ENCODE measurements around the gene SIK1. TPM values are rescaled to one million over a fixed set of nuclear protein-coding genes. Genes with fewer than 3 reads are reported as not detected.
"Not testable (repeated sequence)": the region's sequence is repeated elsewhere in the genome, so short reads cannot be mapped to it uniquely, and the experiment has no call there.

Gene SIK1
- total RNA-seq, 1 donor from 2014 or later: 55.2 TPM

DNA sequence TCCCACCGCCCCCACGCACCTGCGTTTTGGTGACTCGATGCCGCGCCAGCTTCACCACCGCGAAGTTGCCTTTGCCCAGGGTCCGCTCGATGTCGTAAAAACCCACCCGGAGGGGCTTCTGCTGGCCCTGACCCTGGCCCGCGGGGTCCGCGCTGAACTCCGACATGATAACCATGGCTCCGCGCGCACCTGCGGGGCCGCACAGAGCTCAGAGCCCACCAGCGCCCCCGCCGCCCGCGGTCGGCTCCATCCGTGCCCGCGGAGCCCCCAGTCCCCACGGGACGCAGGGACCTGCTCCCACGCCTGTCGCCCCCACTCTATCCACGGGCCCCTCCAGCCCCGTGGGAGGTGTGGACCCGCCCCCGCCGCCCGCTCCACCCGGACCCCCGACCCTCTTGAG is 927 bp downstream of the SIK1 start:
- H3K36me3 ChIP-seq; ATAC-seq; H3K4me3 ChIP-seq; H3K27me3 ChIP-seq; intact Hi-C loops (cut with DNase I); H3K27ac ChIP-seq; H3K4me1 ChIP-seq; H3K9me3 ChIP-seq; DNase-seq: not testable (repeated sequence)

DNA sequence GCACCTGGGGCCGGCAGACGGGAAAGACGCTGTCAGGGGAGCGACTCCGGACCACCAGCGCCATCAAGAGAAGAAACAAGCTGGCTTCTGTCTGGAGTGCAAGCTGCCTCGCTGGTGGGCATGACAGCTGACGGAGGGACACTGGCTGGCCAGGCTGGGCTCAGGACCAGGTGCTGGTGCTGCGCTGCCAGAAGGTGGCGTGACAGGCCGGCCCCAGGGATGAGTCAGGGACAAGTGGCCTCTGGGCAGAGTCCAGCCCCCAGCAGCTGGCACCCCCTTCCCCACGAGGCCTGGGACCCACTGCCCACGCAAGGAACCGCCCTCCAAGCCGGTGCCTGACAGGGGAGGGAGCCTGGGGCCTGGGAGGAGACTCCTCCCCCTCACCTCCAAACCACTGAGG is 7.5 kb downstream of the SIK1 start:
- DNase-seq; H3K9me3 ChIP-seq; ATAC-seq; intact Hi-C loops (cut with DNase I); H3K4me1 ChIP-seq; H3K4me3 ChIP-seq; H3K36me3 ChIP-seq; H3K27ac ChIP-seq; H3K27me3 ChIP-seq: not testable (repeated sequence)

DNA sequence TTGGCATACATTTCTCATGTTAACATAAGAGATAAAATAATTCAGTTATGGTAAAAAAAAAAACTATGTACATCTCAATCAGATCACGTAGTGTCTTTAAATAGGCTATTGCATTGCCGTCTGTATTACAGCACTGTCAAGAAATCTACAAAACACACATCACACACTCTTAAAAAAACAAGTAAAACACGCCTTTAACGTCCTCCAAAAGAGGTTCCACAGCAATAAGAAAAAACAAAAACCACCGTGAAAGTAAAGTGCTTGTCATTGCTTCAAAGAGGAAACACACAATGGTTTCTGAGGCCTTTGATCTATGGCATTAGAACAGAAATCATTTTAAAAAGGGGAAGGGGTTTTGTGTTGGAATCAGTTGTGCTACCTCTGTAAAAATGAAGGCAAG is 12.4 kb downstream of the SIK1 start:
- H3K4me3 ChIP-seq; H3K27me3 ChIP-seq; H3K27ac ChIP-seq; H3K36me3 ChIP-seq; H3K4me1 ChIP-seq; ATAC-seq; intact Hi-C loops (cut with DNase I); DNase-seq; H3K9me3 ChIP-seq: not testable (repeated sequence)

DNA sequence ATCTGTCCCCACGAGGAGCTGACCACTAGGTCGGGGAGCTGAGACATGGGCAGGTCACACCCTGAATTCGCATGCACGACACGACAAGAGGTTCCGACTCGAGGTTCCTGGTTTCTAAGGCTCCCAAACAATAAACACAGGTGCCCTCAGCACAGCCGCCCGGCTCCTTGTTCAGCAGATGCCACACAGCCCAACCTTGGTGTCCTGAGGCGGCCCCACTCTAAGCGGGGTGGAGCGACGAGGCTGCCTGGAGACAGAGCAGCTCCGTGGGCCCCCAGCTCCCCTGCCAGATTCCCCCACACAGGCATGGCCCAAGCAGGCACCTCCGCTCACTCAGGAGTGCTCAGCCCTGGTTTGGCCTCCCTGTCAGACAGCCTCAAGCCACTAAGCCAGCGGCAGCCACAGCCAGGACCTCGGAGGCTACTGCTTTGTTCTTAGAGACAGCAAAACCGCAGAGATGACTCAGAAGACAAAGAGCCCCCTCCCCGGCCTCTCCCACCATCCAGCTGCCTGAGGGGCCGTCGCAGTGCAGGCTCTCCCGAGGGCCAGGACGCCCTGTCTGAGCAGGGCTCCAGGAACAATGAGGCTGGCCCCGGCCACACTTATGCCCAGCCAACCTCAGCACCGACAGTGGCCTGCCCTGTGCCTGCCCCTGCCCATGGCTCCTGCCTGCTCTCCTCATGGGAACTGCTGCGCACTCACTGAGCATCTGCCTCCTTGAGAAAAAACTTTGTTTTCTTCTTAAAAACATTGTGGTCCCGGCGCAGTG is 14.7 kb downstream of the SIK1 start:
- H3K36me3 ChIP-seq; H3K9me3 ChIP-seq; H3K27ac ChIP-seq; H3K4me1 ChIP-seq; H3K4me3 ChIP-seq; H3K27me3 ChIP-seq; intact Hi-C loops (cut with DNase I); DNase-seq: not testable (repeated sequence)
- ATAC-seq: peak; percentile 58

DNA sequence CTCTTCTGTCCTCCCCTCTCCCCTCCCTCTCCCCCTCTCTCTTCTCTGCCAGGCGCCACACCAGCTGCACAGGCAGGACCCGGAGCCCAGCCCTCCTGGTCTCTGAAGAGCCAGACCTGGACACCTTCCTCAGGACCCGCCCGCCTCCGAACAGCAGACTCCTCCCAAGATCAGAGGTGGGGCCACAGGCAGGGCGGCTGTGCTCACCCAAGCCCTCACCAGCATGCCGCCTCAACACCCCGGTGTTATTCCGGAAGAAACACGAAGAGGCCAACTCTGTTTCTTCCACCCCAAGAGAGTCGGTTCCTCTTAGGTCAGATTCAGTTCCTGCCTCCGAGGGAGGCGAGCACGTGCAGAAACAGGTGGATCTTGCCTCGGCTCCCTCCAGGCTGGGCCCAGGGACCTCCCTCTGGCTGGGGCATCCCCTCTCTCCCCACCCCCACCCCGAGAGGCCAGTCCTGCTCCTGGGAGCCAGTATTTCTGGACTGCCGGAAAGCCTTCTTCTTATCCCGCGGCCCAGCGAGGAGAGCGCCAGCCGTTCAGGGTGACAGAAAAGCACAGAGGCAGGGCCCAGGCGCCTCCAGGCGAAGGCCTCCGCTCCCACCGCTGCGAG is 16.4 kb downstream of the SIK1 start:
- H3K27me3 ChIP-seq; H3K4me3 ChIP-seq; H3K9me3 ChIP-seq; H3K4me1 ChIP-seq; H3K27ac ChIP-seq; intact Hi-C loops (cut with DNase I); H3K36me3 ChIP-seq; DNase-seq: not testable (repeated sequence)
- peak; percentile 90 for ATAC-seq

DNA sequence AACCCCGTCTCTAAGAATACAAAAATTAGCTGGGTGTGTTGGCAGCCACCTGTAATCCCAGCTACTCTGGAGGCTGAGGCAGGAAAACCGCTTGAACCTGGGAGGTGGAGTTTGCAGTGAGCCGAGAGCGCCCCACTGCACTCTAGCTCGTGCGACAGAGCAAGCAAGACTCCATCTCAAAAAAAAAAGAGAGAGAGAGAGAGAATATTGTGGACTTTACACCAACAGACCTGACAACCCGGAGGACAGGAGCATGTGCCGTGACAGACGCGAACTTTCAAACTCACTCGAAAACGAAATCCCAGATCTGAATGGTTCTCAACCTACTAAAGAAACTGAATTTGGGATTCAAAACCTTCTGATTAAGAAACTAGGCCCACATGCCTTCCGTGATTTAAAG is 19.8 kb downstream of the SIK1 start:
- H3K27me3 ChIP-seq; ATAC-seq; H3K4me1 ChIP-seq; intact Hi-C loops (cut with DNase I); H3K36me3 ChIP-seq; DNase-seq; H3K27ac ChIP-seq; H3K9me3 ChIP-seq; H3K4me3 ChIP-seq: not testable (repeated sequence)

DNA sequence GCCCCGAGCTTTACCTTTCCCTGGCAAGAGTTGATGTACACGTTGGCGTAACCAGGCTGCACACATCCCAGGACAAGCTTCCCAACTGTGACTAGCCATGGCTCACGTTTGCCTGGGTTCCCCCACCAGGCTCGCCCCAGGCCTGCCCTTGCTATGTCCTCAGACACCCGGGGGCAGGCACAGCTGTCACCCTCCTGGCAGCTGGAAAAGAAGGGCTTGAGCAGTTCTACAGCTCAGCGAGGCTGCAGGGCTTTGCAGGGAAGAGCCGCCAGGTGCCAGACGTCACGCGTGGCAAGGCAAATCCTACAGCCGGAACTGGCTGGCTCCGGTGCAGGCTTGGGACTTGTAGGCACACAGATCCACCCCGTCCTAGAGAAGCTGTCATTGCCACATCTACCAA is 22.5 kb downstream of the SIK1 start:
- ATAC-seq; DNase-seq; H3K27me3 ChIP-seq; H3K27ac ChIP-seq; H3K4me3 ChIP-seq; intact Hi-C loops (cut with DNase I); H3K4me1 ChIP-seq; H3K36me3 ChIP-seq; H3K9me3 ChIP-seq: not testable (repeated sequence)

DNA sequence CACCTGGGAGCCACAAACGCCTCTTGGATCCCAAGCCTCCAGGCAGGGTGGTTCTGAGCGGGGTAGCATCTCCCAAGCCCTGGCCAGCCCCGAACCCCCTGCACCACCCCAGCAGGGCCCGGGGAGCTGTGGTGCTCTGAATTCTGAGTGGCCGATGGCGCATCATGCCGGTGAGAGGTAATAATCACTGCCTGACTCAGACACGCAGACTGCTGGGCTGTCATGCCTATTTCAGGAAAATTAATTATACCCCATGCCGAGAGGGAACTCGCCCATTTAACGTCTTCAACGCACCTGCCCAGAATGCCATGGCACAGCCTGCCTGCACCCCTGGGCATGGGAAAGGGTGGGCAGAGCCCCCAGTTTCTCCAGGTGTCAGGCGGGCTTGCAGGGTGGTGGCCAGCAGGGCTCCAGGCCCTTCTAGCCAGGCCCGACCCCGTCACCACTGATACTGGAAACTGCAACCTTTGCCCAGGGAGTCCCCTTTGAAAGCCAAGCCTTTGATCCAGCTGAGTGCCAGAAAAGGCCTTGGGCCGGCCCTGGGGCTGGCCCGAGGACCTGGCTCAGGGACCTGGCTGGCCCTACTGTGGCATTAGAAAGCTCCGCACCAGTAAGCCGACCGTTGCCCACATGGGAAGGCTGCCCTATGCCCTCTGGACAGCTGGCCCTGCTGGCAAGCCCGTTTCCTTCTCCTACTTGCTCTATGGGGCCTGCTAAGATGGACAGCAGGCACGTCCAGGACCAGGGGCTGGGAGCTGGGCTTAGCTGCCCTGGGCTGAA is 23.1 kb downstream of the SIK1 start:
- H3K36me3 ChIP-seq; H3K4me1 ChIP-seq; H3K27me3 ChIP-seq; intact Hi-C loops (cut with DNase I); H3K9me3 ChIP-seq; H3K4me3 ChIP-seq; DNase-seq; ATAC-seq; H3K27ac ChIP-seq: not testable (repeated sequence)

DNA sequence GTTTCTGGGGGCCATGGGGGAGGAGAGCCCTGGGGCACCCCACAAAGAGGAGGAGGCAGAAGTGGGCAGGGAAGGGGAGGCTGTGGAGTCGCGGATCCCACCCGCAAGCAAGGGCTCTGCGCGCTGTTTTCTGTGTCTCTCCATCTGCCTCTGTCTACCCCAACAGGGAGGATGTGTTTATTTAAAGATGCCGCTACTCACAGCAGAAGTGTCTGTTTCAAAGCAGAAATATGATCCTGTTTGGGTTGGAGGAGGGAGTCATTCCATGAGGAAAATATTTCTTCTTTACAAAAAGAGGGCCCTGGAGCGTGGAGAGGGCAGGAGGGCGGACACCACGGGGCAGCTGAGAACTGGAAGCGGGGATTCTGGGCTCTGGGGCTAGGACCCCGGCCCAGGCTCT is 25.8 kb downstream of the SIK1 start:
- H3K36me3 ChIP-seq; intact Hi-C loops (cut with DNase I); H3K4me3 ChIP-seq; H3K9me3 ChIP-seq; H3K27ac ChIP-seq; ATAC-seq; DNase-seq; H3K27me3 ChIP-seq; H3K4me1 ChIP-seq: not testable (repeated sequence)

DNA sequence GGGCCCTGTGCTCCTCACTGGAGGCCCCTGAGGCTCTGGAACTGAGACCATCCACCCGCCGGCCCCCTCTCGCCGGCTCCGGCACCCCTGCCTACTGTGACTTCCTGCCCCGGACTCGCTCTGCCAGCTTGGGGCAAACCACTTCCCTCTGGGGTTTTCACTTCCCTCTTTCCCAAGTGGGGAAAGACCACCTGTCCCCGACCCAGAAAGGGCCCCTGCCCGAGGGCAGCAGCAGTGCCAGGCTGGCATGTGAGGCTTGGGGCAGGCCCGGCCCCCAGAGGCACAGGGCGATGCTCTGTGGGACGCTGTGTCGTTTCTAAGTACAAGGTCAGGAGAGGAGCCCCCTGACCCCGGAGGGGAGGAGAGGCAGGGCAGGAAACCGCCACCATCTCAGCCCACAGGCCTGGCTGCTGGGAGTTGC is 27.3 kb downstream of the SIK1 start:
- H3K27ac ChIP-seq; H3K36me3 ChIP-seq; H3K4me3 ChIP-seq; H3K4me1 ChIP-seq; H3K27me3 ChIP-seq; H3K9me3 ChIP-seq; DNase-seq; intact Hi-C loops (cut with DNase I): not testable (repeated sequence)
- peak; percentile 70 for ATAC-seq

DNA sequence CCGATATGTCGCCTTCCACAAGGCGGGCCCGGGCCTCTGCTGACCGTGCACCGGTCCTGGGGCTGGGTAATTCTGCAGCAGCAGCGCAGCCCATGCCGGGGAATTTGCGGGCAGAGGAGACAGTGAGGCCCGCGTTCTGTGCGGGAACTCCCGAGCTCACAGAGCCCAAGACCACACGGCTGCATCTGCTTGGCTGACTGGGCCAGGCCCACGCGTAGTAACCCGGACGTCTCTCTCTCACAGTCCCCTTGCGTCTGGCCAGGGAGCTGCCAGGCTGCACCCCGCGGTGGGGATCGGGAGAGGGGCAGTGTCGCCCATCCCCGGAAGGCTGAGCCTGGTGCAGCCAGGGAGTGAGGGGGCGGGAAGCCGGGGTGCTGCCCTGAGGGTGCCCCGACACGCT is 27.8 kb downstream of the SIK1 start:
- peak; percentile 14 for ATAC-seq
- H3K4me3 ChIP-seq; H3K4me1 ChIP-seq; DNase-seq; intact Hi-C loops (cut with DNase I); H3K27ac ChIP-seq; H3K36me3 ChIP-seq; H3K9me3 ChIP-seq; H3K27me3 ChIP-seq: not testable (repeated sequence)

DNA sequence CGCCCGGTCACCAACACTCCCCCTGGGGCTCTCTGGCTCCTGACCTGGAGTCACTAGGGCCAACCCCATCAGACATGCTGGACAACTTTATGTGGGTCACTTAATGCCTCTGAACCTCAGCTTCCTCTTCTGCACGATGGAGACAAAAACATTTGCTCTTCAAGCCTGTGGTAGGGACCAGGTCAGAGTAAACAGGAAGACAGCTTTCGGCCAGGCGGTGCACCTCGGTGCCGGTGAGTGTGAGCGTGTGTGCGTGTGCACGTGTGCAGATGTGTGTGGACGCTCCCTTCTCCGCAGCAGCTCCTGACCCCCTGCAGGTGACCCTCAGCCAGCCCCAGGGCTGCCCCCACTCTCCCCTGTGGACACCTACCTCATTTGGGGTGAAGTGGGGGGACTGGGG is 28.4 kb downstream of the SIK1 start:
- H3K36me3 ChIP-seq; ATAC-seq; H3K27ac ChIP-seq; H3K4me1 ChIP-seq; DNase-seq; H3K4me3 ChIP-seq; H3K27me3 ChIP-seq; intact Hi-C loops (cut with DNase I); H3K9me3 ChIP-seq: not testable (repeated sequence)

DNA sequence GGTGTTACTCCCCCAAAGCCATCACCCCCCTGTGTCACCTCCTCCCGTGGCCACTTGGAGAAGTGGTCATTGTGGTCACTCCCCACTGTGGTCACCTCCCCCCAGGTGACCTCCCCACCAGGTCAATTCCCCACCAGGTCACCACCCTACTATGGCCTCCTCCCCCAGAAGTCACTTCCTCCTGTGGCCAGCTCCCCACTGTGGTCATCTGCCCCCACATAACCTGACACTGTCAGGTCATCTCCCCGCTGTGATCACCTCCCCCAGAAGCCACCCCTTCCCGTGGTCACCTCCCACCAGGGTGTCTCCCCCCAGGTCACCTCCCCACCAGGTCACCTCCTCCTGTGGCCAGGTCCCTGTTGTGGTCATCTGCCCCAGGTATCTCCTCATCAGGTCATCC is 28.9 kb downstream of the SIK1 start:
- ATAC-seq; DNase-seq; H3K27me3 ChIP-seq; H3K27ac ChIP-seq; H3K9me3 ChIP-seq; H3K36me3 ChIP-seq; intact Hi-C loops (cut with DNase I); H3K4me1 ChIP-seq; H3K4me3 ChIP-seq: not testable (repeated sequence)

DNA sequence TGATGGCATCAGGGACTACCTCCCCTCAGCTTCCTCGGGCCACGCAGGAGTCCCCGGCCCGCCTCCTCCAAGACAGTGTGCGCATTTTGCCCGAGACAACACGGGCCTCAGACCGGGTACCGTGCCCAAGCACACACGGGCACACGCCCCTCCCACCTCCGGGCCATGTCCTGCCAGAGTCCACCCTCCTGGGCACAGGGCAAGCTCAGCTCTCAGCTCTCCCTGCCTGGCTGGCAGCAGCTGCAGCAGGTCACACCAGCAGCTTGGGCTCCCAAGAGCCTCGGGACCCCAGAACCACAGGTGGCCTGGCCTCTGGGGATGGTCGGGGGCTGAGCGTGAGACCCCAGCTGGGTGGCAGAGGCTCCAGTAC is 29.5 kb downstream of the SIK1 start:
- H3K27ac ChIP-seq; ATAC-seq; H3K4me1 ChIP-seq; H3K27me3 ChIP-seq; H3K9me3 ChIP-seq; H3K4me3 ChIP-seq; H3K36me3 ChIP-seq; intact Hi-C loops (cut with DNase I); DNase-seq: not testable (repeated sequence)

Data from upper lobe of right lung (tissue), 1 donor.